Measurements from ENCODE around the gene PSME2. TPM values are rescaled to one million over a fixed set of nuclear protein-coding genes. Genes with fewer than 3 reads are reported as not detected.
A peak's percentile ranks its signal among the peaks of the same experiment; 100 is the strongest.

The PSME2 gene
- polyA plus RNA-seq, 1 donor = 75.2 TPM

GRCh38 chr14:24133735-24134134, 12.7 kb downstream of the PSME2 start:
- DNase-seq = no peak

DNA sequence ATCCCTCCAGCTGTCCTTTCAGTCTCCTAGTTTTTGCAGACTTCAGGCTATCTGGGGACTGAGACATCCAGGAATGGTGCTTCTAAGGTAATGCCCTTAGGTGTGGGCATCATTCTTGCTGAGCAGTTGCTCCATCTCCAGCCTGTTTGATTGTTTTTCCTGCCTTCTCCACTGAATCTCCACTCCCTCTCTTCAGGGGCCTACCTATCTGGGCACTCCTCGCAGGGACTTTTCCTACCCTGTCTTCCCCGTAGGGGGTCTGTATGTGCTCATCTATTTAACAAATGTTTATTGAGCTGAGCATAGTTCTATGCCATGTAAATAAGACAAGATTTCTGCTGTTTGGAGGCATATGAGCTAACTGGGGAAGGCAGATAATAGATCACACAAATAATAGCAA, 13.4 kb downstream of the PSME2 start:
- DNase-seq = no peak

DNA sequence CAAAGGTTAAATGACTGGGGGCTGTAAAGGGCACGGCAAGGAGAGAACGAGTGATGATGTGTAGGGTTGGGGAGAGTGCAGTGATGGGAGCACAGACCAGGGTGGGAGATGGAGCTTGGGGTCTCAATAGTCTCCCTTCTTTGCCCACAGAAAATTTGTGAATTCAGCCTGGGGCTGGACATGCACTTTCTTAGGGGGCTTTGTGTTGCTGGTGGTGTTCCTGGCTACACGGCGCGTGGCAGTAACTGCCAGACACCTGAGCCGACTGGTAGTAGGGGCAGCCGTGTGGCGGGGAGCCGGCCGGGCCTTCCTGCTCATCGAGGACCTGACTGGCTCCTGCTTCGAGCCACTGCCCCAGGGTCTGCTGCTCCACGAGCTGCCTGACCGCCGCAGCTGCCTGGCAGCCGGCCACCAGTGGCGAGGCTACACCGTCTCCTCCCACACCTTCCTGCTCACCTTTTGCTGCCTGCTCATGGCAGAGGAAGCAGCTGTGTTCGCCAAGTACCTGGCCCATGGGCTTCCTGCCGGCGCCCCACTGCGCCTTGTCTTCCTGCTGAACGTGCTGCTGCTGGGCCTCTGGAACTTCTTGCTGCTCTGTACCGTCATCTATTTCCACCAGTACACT, 14.2 kb downstream of the PSME2 start:
- no peak for DNase-seq

DNA sequence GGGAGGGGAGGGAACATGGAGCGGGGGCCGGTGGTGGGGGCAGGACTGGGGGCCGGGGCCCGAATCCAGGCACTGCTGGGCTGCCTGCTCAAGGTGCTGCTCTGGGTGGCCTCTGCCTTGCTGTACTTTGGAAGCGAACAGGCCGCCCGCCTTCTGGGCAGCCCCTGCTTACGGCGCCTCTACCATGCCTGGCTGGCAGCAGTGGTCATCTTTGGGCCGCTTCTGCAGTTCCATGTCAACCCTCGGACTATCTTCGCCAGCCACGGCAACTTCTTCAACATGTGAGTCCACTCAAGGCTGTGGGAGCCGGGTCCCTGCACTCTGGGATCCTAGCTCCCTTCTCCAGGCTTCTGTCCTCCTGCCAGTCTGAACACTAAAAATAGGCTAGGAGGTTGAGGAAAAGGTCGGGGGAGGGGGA, 14.9 kb downstream of the PSME2 start:
- no peak for DNase-seq

DNA sequence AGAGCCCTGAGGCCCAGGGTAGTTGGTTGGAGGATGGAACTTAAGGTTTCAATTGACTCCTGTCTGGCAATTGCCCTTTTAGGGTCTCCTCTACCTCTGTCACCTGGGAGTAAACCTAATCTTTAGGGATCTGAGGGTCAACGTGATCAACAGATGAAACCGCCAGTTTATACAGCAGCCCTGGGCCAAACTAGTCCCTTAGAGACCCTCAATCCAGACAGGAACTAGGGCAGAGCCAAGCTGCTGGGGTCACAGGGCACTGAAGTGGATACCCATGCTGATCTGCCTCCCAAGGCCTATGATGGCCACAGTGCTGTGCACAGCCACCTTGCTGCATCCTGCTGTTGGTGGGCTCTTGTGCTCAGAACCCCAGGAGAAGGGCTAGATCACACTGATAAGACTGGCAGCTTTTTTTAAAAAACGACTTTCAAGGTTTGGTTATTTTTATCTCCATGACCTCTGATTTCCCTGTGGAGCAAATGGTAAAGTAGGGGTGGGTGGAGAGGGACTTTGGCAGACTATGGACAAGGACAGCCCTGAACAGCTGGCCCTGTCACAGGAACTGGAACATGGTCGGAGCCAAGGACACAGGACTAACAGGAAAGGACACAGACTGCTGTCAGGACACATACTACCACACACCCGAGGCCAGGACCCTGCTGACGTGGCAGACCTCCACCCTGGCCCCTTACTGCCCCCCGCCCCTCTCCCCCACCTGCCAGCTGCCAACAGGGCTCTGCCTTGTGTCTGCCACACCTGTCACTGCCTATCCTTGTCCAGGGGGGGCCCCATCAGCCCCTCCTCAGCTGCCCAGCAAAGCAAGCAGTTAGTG, 15.5 kb downstream of the PSME2 start:
- DNase-seq = peak; percentile 52

DNA sequence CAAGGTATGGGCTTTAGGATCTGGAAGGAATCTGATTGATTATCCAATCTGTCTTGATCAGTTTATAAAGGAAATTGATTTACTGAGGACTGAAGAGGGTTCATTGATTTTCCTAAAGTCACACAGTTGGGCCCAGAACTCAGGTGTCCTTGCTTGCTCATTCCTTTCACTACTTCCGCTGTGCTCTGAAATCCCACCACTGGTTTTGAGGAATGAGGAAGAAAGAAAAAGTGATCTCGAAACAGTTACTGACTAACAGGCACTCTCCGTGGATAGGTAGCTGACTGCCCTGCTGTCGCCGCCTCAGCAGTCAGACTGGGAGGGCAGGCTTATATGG, 16.1 kb downstream of the PSME2 start, which contains the start of gene FITM1:
Gene FITM1, plus strand, starts transcription at position 280 of the 337 bp plus-strand sequence. CDS start 905 bp downstream, outside the sequence.
- no peak for DNase-seq

DNA sequence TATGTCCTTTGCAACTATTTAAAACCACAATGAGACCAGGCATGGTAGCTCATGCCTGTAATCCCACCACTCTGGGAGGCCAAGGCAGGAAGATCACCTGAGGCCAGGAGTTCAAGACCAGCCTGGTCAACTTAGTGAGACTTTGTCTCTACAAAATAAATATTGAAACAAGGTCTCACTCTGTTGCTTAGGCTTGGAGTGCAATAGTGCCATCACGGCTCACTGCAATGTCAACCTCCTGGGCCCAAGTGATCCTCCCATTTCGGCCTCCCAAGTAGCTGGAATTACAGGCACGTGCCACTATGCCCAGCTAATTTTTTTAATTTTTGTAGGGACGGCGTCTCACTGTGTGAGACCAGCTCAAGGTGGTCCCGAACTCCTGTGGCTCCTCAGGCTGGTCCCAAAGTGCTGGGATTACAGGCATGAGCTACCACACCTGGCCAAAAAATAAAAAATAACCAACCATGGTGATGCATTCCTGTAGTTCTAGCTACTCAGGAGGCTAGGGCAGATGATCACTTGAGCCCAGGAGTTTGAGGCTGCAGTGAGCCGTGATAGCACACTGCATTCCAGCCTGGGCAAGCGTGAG, 16.9 kb downstream of the PSME2 start:
- no peak for DNase-seq

- no peak for DNase-seq
These were observed 18.7 kb downstream of the PSME2 start for GRCh38 chr14:24127673-24128072.

DNA sequence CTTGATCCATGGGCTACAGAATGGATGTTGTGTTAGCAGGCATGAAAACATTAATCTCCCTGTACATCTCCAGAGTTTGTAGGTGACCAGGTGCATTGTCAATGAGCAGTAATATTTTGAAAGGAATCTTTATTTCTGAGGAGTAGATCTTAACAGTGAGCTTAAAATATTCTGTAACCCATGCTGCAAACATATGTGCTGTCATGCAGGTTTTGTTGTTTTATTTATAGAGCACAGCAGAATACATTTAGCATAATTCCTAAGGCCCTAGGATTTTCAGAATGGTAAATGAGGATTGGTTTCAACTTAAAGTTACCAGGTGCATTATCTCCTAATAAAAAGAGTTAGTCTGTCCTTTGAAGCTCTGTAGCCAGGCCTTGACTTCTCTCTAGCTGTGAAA, 19.5 kb downstream of the PSME2 start:
- DNase-seq = no peak

GRCh38 chr14:24123424-24124417, 22.7 kb downstream of the PSME2 start:
- no peak for DNase-seq

DNA sequence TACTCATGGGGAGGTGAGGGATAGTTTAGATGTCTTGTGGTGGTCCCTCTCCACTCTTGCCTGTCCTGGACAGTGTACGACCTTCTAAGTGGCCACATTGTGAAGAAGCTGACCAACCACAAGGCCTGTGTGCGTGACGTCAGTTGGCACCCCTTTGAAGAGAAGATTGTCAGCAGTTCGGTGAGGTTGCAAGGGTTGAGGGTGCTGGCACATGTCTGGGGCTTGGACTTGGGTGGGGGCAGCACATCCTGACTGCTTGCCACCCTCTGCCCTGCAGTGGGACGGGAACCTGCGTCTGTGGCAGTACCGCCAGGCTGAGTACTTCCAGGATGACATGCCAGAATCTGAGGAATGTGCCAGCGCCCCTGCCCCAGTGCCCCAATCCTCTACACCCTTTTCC, 23.5 kb downstream of the PSME2 start:
- no peak for DNase-seq

GRCh38 chr14:24122416-24122815, 24.0 kb downstream of the PSME2 start:
- DNase-seq = no peak

GRCh38 chr14:24121210-24121609, 25.2 kb downstream of the PSME2 start:
- no peak for DNase-seq

GRCh38 chr14:24119691-24120090, 26.7 kb downstream of the PSME2 start:
- DNase-seq = no peak

- no peak for DNase-seq
These were observed 29.2 kb downstream of the PSME2 start for GRCh38 chr14:24117179-24117578.

DNA sequence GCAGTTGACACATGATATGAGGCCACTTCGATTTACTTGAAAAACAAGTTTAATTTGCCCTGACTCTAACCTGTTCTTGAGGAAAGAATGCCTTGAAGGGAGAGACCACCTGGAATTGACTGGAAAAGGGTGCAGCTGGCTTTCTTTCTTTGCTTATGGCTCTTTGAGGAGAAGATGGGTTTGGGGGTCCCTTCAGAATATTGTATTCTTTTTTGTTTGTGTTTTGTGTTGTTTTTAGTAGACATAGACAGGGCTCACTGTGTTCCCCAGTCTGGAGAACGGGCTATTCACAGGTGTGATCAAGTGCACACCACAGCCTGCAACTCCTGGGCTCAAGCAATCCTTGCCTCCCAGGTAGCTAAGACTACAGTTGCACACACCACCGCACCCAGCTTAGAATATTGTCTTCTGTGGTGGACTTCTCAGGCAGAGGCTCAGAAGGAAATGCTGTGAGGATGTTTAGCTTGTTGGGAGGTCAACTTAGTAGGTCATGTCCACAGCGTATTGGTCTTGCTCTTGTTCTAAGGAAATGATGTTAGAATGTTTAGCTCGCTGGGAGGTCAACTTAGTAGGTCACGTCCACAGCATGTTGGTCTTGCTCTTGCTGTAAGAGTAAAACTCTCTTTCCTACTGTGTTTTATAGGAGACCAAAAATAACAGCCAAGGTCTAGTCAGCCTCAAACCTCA, 30.1 kb downstream of the PSME2 start:
- no peak for DNase-seq

DNA sequence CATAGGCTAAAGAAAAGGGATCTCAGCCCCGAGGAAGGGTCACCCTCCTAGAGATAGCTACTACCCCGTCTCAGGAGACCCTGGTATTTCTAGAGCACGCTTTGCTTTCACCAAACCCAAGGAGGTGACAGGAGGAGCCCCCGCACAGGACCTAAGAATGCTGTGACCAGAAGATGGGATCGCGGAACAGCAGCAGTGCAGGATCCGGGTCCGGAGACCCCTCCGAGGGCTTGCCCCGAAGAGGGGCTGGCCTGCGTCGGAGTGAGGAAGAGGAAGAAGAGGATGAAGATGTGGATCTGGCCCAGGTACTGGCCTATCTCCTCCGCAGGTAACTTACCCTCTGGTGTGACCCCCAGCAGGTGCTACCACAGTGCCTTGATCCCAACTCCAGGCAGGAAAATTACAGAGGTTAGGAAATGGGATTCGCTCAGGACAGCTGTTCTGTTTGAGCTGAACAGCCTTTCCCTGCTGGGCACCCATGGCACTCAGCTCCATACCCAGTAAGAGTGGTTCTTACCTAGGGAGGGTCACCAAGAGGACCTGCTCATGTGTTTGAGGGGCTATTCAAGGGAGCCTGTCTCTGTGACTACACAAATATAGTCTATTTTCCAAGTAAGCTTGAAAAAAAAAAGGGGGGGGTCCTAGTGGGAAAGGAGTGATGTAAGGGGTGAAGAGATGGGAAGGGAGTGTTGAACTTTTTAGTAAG, 30.8 kb downstream of the PSME2 start:
- no peak for DNase-seq

DNA sequence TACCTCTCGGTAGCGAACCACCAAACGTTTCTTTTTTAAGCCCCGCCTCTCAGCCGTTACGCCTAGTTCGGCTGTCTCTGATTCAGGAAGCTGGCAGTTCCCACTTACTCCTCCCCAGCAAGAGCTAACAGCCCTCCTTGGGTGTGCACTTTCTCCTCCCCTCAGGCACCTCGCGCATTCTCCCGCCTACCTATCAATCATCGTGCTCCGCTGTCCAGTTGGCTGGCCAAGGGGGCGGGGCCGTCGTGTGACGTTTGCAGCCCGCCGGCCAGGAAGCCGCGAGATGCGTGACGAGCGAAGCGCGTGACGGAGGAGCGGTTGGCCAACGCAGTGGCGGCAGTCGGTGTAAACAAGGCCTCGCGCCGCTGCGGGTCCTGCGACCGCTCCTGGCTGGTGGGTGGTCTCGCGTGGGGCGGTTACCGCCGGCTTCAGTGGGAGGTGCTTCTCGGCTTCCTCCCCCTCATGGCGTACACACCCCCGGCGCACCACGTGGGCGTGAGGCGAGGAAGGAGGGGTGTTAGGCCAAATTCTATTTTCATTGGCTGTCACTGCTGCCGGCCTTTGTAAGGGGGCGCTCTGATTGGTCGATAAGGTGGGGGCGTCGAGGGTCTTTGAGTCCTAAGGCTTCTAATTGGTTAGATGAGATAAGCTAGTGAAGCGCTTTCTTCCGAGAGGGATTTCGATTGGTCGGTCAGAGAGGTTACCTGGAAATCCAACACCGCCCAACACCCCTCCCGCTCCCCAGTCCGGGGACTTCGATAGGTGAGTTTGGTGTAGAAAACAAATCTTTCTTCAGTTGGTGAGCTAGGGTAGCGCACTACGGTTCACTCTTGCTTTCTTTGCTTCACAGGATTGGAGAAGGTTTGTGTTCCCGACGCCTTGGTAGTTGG, 31.6 kb downstream of the PSME2 start, which contains the start of the genes DCAF11 and NRL:
Gene DCAF11, plus strand, starts transcription at position 246 of the 890 bp plus-strand sequence. CDS start 818 bp downstream, outside the sequence.
Gene NRL, minus strand, starts transcription at position 418 of the 890 bp plus-strand sequence. CDS start 32,101 bp downstream, outside the sequence.
- DNase-seq = peak; percentile 99

GRCh38 chr14:24113801-24114531, 32.4 kb downstream of the PSME2 start:
- DNase-seq = peak; percentile 88

Measured in hindlimb muscle (tissue), 1 donor.